Measurements from ENCODE around the gene SLC25A39. TPM values are rescaled to one million over a fixed set of nuclear protein-coding genes. Genes with fewer than 3 reads are reported as not detected.
"Not testable (repeated sequence)": the region's sequence is repeated elsewhere in the genome, so short reads cannot be mapped to it uniquely, and the experiment has no call there.

SLC25A39 gene
- total RNA-seq, 1 experiment from 2014 or later = 65.6 TPM

GRCh38 chr17:44354582-44355561 lies 30.2 kb upstream of the SLC25A39 start:
- no peak for DNase-seq (ENCODE audit: low read depth)

- DNase-seq (ENCODE audit: low read depth) = no peak
These were observed 29.2 kb upstream of the SLC25A39 start for GRCh38 chr17:44353672-44354331.

DNA sequence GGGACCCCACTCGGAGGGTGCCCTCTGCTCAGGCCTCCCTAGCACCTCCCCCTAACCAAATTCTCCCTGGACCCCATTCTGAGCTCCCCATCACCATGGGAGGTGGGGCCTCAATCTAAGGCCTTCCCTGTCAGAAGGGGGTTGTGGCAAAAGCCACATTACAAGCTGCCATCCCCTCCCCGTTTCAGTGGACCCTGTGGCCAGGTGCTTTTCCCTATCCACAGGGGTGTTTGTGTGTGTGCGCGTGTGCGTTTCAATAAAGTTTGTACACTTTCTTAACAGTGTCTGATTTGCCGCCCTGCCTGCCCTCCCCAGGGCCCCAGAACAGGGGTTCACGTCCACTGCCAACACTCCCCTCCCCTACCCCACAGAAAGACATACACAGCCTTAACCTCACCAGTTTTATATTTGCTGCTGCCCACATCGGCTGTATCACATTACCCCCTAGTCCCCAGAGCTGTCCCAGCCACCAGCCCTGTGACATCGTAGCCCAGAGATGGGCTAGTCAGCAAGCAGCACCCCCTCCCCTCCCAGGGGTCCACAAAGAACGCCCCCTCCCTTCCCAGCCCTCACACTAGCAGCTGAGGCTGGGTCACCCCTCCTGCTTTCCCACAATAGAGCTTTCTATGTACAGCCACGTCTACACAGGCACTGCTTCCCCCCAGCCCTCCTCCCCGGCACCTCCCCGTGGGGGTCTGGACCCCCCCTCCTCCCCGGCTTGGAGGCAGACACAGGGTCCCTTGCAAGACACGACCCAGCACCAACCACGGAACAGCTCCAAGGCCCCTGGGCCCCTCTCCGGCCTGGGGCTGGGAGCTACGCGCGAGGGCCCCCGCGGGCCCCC lies 28.4 kb upstream of the SLC25A39 start:
- no peak for DNase-seq (ENCODE audit: low read depth)

GRCh38 chr17:44351961-44352827 lies 27.6 kb upstream of the SLC25A39 start:
- DNase-seq (ENCODE audit: low read depth) = no peak

- DNase-seq (ENCODE audit: low read depth) = no peak
These were observed 26.8 kb upstream of the SLC25A39 start for GRCh38 chr17:44351464-44351863.

DNA sequence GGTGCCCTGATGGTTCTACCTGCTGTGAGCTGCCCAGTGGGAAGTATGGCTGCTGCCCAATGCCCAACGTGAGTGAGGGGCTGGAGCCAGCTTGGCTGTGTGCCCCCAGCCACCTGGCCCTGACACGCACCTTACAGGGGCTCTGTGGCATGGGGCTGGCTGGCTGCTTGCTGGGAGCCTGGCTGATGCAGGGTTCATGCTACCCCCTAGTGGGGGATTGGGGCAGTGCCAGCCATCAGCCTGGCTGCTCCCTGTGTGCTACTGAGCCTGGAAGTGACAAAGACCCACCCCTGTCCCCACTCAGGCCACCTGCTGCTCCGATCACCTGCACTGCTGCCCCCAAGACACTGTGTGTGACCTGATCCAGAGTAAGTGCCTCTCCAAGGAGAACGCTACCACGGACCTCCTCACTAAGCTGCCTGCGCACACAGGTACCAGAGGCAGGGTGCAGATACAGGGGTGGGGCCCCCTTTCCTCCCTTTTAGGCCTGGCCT lies 26.2 kb upstream of the SLC25A39 start:
- peak; percentile 60 for DNase-seq (ENCODE audit: low read depth)

GRCh38 chr17:44349553-44350070 lies 25.0 kb upstream of the SLC25A39 start:
- no peak for DNase-seq (ENCODE audit: low read depth)

GRCh38 chr17:44348988-44349364 lies 24.4 kb upstream of the SLC25A39 start:
- DNase-seq (ENCODE audit: low read depth) = no peak

DNA sequence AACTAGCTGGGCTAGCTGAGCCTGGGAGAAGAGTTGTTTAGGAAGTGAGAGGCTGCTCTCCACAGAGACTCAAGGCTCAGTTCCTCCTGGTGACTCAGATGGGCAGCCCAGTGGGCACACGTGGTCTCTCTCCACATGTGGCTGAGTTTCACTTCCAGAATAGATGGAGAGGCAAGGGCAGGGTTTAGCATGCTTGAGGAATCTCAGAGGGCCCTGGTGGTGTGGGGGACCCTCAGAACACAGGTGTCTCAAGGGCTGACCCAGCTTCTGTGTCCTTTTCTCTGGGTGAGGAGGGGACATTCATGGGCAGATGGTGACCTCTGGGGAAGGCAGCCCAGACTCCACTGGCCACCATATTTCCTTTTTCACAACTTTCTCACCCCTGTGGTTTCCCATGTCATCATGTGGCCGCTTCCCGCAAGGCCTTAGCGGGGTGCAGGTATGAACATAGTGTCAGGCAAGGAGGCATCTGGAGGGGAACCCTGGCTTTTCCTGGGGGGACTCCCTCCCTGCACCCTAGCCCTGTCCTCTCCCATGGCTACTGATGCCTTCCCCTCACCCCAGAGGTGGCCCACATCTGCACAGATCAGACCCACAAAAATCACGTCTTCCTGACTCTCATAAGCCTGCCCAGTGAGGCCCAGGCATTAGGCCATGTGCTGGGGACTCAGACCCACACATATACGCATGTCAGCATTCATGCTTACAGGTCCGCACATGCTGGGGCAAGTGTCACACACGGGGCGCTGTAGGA lies 23.8 kb upstream of the SLC25A39 start:
- peak; percentile 61 for DNase-seq (ENCODE audit: low read depth)

DNA sequence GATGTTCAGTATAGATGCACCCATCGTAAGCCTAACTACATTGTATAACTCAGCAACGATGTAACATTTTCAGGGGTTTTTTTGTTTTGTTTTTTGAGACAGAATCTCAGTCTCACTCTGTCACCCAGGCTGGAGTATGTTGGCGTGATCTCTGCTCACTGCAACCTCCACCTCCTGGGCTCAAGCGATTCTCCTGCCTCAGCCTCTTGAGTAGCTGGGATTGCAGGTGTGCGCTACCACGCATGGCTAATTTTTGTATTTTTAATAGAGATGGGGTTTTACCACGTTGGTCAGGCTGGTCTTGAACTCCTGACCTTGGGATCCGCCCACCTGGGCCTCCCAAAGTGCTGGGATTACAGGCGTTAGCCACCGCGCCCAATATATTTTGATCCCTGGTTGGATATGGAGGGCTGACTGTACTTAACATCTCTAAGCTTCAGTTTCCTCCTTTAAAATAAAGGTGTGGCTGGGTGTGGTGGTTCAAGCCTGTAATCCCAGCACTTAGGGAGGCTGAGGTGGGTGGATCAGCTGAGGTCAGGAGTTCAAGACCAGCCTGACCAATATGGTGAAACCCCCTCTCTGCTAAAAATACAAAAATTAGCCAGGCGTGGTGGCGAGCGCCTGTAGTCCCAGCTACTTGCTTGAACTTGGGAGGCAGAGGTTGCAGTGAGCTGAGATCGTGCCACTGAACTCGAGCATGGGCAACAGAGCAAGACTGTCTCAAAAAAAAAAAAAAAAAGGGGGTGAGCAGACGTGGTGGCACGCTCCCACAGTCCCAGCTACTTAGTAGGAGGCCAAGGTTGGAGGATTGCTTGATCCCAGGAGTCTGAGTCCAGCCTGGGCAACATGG lies 22.8 kb upstream of the SLC25A39 start:
- DNase-seq (ENCODE audit: low read depth) = not testable (repeated sequence)

DNA sequence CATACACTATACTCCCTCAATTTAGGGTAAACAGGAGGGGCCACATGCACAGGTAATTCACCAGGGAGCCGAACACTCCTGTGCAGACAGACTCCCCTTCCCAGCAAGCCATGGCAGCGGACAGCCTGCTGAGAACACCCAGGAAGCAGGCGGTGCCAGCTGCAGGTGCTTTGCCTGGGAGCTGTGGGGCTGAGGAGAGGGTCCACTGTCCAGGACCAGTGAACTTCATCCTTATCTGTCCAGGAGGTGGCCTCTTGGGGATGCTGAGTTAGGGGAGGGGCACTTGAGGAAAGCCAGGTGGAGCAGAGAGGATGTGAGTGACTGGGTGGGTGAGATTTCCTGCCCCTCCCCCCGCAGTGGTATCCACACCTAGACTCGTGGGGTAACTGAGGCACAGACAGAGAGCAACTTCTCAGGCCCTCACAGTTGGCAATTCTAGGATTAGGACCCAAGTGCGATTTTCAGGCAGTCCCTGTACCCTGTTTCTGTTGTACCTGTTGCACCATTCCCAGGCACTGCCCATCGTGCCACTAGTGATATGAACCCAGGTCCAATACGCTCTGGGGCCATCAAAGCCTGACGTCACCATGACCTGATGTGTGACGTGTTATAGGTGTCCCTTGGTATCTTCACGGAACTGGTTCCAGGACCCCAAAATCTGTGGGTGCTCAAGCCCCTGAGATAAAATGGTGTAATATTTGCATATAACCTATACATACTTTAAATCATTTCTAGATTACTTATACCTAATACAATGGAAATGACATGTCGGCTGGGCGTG lies 21.6 kb upstream of the SLC25A39 start:
- DNase-seq (ENCODE audit: low read depth) = no peak

DNA sequence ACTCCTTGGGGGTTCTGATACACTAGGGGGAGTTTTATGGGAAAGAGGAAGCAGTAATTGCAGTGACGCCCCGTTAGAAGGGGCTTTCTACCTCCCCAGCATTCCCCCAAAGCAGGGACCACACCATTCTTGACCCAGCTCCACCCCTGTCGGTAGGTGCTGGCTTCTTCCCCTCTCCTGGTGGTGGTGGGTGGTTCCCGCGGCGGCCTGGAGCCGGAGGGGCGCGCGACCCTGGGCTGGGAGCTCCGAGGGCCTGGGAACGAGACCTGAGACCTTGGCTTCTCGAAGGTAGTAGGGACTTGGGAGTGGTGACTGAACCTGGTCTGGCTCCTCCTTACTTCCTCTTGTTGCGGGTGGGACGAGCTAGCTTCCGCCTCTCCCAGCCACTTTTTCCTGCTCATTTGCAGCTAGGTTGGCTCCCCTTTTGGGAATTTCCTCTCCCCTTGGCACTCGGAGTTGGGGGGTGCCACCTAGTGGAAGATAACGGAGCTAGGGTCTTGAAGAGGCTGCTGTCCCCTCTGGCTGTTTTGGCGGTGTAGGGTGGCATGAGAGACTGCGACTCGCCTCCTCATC lies 20.9 kb upstream of the SLC25A39 start:
- DNase-seq (ENCODE audit: low read depth) = peak; percentile 73

- peak; percentile 95 for DNase-seq (ENCODE audit: low read depth)
These were observed 20.4 kb upstream of the SLC25A39 start, which contains the start of gene GRN for GRCh38 chr17:44344939-44345453. Gene GRN (plus strand): TSS chr17:44345302. CDS start chr17:44349165, 3,863 bp downstream.

GRCh38 chr17:44343510-44344209 lies 19.0 kb upstream of the SLC25A39 start:
- DNase-seq (ENCODE audit: low read depth) = no peak

- not testable (repeated sequence) for DNase-seq (ENCODE audit: low read depth)
These were observed 15.9 kb upstream of the SLC25A39 start for GRCh38 chr17:44340553-44340952.

DNA sequence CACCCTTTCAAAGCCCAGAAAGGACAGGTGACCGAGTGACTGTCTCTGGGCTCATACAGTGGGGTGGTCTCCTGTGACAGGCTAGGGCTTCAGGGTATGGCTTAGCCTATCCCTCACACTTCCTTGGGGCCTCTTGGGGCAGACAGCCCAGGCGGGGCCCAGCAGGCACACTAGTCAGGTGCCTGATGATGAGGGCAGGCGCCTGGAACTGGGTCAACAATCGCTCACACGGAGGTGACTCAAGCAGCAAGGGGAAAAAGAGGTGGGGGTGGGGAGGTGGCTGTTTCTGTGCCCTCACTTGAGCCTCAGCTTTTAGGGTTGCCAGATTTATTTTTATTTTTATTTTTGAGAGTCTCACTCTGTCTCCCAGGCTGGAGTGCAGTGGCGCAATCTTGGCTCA lies 14.1 kb upstream of the SLC25A39 start:
- peak; percentile 52 for DNase-seq (ENCODE audit: low read depth)

GRCh38 chr17:44335968-44336367 lies 11.3 kb upstream of the SLC25A39 start:
- DNase-seq (ENCODE audit: low read depth) = no peak

Measured in Daoy (cell line).